Fibroblast of gingiva (primary cell): Measurements from ENCODE around the gene COQ3.
A peak's percentile ranks its signal among the peaks of the same experiment; 100 is the strongest.

Experiments
- DNase-seq: peaks from one replicate; pipeline ENCODE4 v3.0.0-alpha.2; 2011; ENCODE audit warnings: low read depth

Gene COQ3

GRCh38 chr6:99393698-99394531, at the start of gene COQ3:
TSS of gene COQ3 (minus strand) at chr6:99394195. CDS start at chr6:99394179, 16 bp downstream.
- DNase-seq: peak; percentile 75

- DNase-seq: peak; percentile 20
These were observed 40.9 kb upstream of the COQ3 start for GRCh38 chr6:99434702-99435530.

- DNase-seq: no peak
These were observed 38.9 kb upstream of the COQ3 start for GRCh38 chr6:99432877-99433276.

- no peak for DNase-seq
These were observed 37.9 kb upstream of the COQ3 start for GRCh38 chr6:99431901-99432300.

GRCh38 chr6:99427988-99428387, 34.0 kb upstream of the COQ3 start:
- DNase-seq: no peak

- DNase-seq: no peak
These were observed 32.4 kb upstream of the COQ3 start for GRCh38 chr6:99426451-99426757.

- peak; percentile 91 for DNase-seq
These were observed 31.9 kb upstream of the COQ3 start for GRCh38 chr6:99425647-99426450.

- DNase-seq: peak; percentile 99
These were observed 31.0 kb upstream of the COQ3 start, which contains the start of gene PNISR for GRCh38 chr6:99424761-99425646. TSS of gene PNISR (minus strand) at chr6:99425308. CDS start at chr6:99414659, 10,649 bp downstream.

- DNase-seq: no peak
These were observed 30.0 kb upstream of the COQ3 start for GRCh38 chr6:99424022-99424421.

- DNase-seq: no peak
These were observed 28.9 kb upstream of the COQ3 start for GRCh38 chr6:99422912-99423311.

GRCh38 chr6:99416892-99417767, 23.1 kb upstream of the COQ3 start:
- DNase-seq: no peak

- no peak for DNase-seq
These were observed 22.2 kb upstream of the COQ3 start for GRCh38 chr6:99416226-99416625.

GRCh38 chr6:99415446-99415845, 21.5 kb upstream of the COQ3 start:
- DNase-seq: no peak

GRCh38 chr6:99412065-99412464, 18.1 kb upstream of the COQ3 start:
- DNase-seq: no peak

GRCh38 chr6:99409672-99410071, 15.7 kb upstream of the COQ3 start:
- no peak for DNase-seq

- DNase-seq: no peak
These were observed 13.1 kb upstream of the COQ3 start for GRCh38 chr6:99407076-99407475.

GRCh38 chr6:99402448-99402847, 8.5 kb upstream of the COQ3 start:
- no peak for DNase-seq

GRCh38 chr6:99397287-99397686, 3.3 kb upstream of the COQ3 start:
- DNase-seq: no peak

GRCh38 chr6:99393366-99393697, 663 bp downstream of the COQ3 start:
- no peak for DNase-seq

- no peak for DNase-seq
These were observed 3.1 kb downstream of the COQ3 start for GRCh38 chr6:99390896-99391295.
